Mucosa of rectum (tissue), 2 donors: ENCODE results near the gene OSR1.

Experiments
- H3K27ac ChIP-seq, 2 donors: one replicate each; pipeline ENCODE4 v1.7.0; 2013; ENCODE audit warnings: inconsistent platforms in 2 of 2, low read depth in 2 of 2, low read length in 2 of 2
- H3K27me3 ChIP-seq, 2 donors: one replicate each; pipeline ENCODE4 v1.7.0; 2013; ENCODE audit warnings: low read length in 2 of 2; ENCODE audit not compliant: control insufficient read depth in 2 of 2, insufficient read depth in 2 of 2
- H3K36me3 ChIP-seq, 2 donors: one replicate each; pipeline ENCODE4 v1.7.0; 2013; ENCODE audit warnings: low read length in 2 of 2; ENCODE audit not compliant: control insufficient read depth in 2 of 2, insufficient read depth in 2 of 2
- H3K4me1 ChIP-seq, 2 donors: one replicate each; pipeline ENCODE4 v1.7.0; 2013; ENCODE audit warnings: low read length in 2 of 2, mild to moderate bottlenecking in 1 of 2; ENCODE audit not compliant: control insufficient read depth in 2 of 2, insufficient read depth in 2 of 2
- H3K4me3 ChIP-seq, 2 donors: one replicate each; pipeline ENCODE4 v1.7.0; 2013; ENCODE audit warnings: low read length in 2 of 2
- H3K9ac ChIP-seq, 2 donors: one replicate each; pipeline ENCODE4 v1.7.0; 2013; ENCODE audit warnings: low read length in 2 of 2, low read depth in 1 of 2, mild to moderate bottlenecking in 1 of 2
- H3K9me3 ChIP-seq, 2 donors: one replicate each; pipeline ENCODE4 v1.7.0; 2013; ENCODE audit warnings: low read length in 2 of 2; ENCODE audit not compliant: control insufficient read depth in 2 of 2
- donor health status: healthy.
- donor health status: Normal muscosa, but diverticular disease.

The OSR1 gene

DNA sequence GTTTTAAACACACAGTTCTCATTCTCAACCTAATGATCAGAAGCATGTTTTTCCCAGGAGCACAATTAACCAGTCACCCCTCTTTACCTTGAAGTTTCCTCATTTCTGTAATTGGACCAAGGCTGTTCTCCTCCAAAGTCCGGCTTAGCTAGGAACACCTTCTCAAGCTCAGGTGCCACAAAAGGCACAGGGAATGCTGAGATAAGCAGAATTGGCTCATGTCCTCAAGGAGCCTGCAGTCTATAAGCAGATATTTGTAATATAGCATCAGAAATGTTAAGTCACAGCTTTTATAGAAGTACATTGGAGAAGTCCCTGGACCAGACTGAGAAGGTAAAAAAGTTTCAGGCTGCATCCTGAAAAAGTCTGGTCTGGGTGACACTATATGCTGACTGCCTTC lies 20.7 kb downstream of the OSR1 start:
- H3K27ac ChIP-seq: no peak overlapping the region
- no peaks in the 10 kb centered on the region for H3K4me1 ChIP-seq
- H3K9ac ChIP-seq: no peak overlapping the region
- no peaks in the 10 kb centered on the region for H3K27me3 ChIP-seq
- no peaks in the 10 kb centered on the region for H3K9me3 ChIP-seq
- no peaks in the 10 kb centered on the region for H3K36me3 ChIP-seq
- H3K4me3 ChIP-seq: no peak overlapping the region

DNA sequence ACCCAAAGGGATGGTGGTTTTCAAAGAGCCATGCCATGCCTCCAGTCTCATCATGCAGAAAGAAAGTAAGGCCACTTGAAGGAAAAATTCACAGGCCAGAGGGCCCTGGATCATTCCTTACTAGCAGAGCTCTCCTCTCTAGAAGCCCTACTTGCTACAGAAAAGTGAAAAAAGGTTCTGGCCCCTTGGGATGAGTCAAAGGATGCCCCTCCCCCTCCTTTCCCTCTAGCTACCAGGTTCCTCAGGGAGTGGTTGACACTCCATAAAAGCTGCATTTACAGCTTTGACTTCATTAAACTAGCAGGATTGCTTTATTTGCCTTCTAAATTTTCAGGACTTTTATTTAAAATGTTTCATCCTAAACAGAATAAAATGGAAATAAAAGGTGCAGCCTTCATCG lies 21.2 kb downstream of the OSR1 start:
- H3K36me3 ChIP-seq: no peaks in the 10 kb centered on the region
- no peak overlapping the region for H3K27ac ChIP-seq
- H3K9me3 ChIP-seq: no peaks in the 10 kb centered on the region
- no peak overlapping the region for H3K4me3 ChIP-seq
- no peaks in the 10 kb centered on the region for H3K27me3 ChIP-seq
- no peak overlapping the region for H3K9ac ChIP-seq
- H3K4me1 ChIP-seq: no peaks in the 10 kb centered on the region

DNA sequence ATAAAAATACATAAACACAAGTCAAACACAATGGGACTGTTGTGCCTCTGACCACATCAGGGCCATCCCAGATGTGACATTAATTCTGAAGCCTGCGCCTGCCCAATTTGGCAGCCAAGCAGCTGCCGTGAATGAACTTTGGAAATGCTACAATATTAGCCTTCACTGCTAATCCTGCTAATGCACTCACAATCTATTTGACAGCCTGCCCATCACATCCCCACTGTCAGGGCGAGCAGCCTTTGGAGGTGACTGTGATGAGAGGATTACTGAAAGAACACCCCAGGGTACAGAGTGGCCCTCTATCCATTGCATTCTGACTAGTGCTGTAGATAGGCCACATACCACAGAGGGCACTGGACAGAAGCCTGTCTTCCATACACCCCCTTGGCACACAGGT lies 21.6 kb downstream of the OSR1 start:
- Histone ChIP-seq H3K36me3 (no peaks in the 10 kb centered on the region), H3K27me3 (no peaks in the 10 kb centered on the region), H3K4me3 (no peak overlapping the region), H3K9me3 (no peaks in the 10 kb centered on the region), H3K9ac (no peak overlapping the region), H3K27ac (no peak overlapping the region), H3K4me1 (no peaks in the 10 kb centered on the region)

DNA sequence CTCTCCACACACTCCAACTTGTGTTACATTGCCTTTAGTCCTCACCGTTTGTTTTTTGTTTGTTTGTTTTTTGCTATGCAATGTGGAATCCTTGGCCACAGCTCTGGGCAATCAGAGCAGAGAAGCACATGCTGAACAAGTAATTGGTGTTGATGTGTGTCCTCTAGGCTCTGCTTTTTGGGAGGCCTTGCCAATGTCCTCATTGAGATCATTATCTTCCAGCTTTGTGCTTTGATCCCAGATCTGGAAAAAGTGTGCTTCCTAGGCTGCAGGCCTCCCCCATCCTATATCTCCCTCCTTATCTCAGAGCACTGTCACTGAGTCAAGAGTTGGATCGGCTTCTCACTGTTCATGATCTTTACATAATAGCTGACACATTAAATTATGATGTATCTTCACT lies 25.9 kb downstream of the OSR1 start:
- no peak overlapping the region for H3K4me3 ChIP-seq
- H3K36me3 ChIP-seq: no peaks in the 10 kb centered on the region
- no peaks in the 10 kb centered on the region for H3K9me3 ChIP-seq
- H3K27ac ChIP-seq: no peak overlapping the region
- no peaks in the 10 kb centered on the region for H3K4me1 ChIP-seq
- H3K27me3 ChIP-seq: no peaks in the 10 kb centered on the region
- H3K9ac ChIP-seq: no peak overlapping the region

DNA sequence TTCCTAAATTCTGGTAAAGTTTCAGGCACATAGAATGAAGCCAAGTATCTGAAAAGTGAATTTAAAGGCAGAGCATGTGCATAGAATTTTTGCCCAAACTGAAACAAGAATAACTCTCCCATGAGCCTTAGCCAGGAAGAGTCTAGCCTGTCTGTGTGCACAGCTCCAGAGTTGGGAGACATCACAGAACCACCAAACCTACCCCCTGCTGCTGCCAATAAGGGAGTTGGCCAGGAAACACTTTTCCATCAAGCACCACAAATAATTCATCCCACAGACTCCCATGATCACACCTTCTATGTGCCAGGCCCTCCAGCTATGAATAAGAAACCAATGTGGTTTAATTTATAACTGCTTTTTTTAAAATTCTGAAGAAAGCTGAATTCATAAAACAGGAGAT lies 27.0 kb downstream of the OSR1 start:
- no peaks in the 10 kb centered on the region for H3K36me3 ChIP-seq
- H3K4me3 ChIP-seq: no peak overlapping the region
- H3K9me3 ChIP-seq: no peaks in the 10 kb centered on the region
- no peaks in the 10 kb centered on the region for H3K4me1 ChIP-seq
- no peak overlapping the region for H3K27ac ChIP-seq
- H3K27me3 ChIP-seq: no peaks in the 10 kb centered on the region
- H3K9ac ChIP-seq: no peak overlapping the region

DNA sequence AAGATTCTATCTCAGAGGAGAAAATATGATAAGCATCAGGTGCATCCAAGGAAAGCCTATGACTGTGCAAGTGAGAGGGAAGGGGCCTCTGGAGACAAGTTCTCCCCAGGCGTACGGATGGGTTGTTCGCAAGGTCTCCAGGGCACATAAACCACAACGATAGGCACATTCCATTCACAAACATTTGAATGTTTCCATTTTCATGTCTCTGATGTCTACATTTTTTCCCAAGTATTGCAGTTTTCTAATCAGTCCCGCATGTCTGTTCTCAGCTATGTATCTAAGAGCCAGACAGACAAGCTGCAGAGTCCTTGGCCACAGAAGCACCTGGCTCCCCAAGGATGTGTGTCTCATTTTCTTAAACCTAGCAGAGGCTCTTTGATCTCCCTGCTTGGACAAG lies 28.0 kb downstream of the OSR1 start:
- Histone ChIP-seq H3K27me3 (no peaks in the 10 kb centered on the region), H3K27ac (no peak overlapping the region), H3K4me3 (no peak overlapping the region), H3K4me1 (no peaks in the 10 kb centered on the region), H3K9ac (no peak overlapping the region), H3K36me3 (no peaks in the 10 kb centered on the region), H3K9me3 (no peaks in the 10 kb centered on the region)

DNA sequence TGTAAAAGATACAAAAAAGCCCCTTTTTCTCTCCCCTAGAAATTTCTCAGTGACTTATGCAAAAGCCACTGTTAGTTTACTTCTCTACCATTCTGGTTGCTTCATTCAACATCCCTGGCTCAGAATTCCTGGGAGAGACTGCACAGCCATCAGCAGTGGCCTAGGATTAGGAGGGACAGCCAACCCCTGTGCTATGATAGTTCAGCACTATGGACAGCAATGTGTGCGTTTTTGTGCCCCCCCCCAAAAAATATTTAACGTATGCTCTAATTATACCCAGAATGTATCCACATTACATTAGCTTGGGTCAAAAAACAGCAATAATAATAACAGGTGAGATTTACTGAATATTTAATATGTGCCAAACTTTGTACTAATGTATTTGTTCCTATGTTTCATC lies 29.0 kb downstream of the OSR1 start:
- H3K36me3 ChIP-seq: no peaks in the 10 kb centered on the region
- no peak overlapping the region for H3K4me3 ChIP-seq
- no peaks in the 10 kb centered on the region for H3K4me1 ChIP-seq
- H3K27ac ChIP-seq: no peak overlapping the region
- H3K9ac ChIP-seq: no peak overlapping the region
- no peaks in the 10 kb centered on the region for H3K9me3 ChIP-seq
- H3K27me3 ChIP-seq: no peaks in the 10 kb centered on the region

DNA sequence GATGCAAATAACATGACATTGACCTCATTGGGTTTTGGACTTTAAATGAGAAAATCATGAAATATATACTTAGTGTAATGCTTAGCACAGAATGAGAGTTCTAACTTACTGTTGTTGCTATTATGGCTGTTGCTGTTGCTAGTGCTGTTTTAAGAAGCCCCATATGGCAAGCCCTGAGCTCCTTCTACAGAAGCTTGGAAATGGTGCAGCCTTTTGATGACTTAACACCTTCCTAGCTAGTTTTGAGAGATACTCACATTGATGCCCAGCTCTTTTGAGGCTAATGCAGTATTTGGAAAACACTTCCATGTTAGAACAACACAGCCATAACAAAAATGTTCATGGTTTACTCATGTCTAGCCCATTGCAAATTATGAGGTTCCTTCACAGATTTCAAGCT lies 30.9 kb downstream of the OSR1 start:
- H3K27me3 ChIP-seq: no peaks in the 10 kb centered on the region
- no peaks in the 10 kb centered on the region for H3K9me3 ChIP-seq
- H3K4me1 ChIP-seq: no peaks in the 10 kb centered on the region
- H3K9ac ChIP-seq: no peak overlapping the region
- no peaks in the 10 kb centered on the region for H3K36me3 ChIP-seq
- no peak overlapping the region for H3K27ac ChIP-seq
- no peak overlapping the region for H3K4me3 ChIP-seq

DNA sequence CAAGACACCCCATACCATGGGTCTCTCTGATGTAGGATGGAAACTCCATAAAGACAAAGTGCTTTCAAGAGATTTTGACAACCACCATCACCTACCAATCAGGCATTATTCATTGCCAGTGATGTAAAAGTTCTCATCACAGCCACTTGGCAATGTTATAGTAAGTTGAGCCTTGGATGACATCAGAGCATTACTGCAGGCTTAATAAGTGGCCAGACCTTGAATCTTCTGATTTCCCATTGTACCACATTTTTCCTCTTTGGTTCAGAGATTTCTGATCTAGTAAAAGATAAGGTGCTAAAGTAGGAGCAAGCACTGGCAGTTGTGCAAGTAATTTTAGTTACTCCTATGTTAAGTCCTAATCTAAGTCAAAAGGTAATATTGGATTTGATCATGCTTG lies 36.5 kb downstream of the OSR1 start:
- Histone ChIP-seq H3K27me3 (no peaks in the 10 kb centered on the region), H3K9me3 (no peaks in the 10 kb centered on the region), H3K27ac (no peak overlapping the region), H3K4me3 (no peak overlapping the region), H3K9ac (no peak overlapping the region), H3K4me1 (no peaks in the 10 kb centered on the region), H3K36me3 (no peaks in the 10 kb centered on the region)

DNA sequence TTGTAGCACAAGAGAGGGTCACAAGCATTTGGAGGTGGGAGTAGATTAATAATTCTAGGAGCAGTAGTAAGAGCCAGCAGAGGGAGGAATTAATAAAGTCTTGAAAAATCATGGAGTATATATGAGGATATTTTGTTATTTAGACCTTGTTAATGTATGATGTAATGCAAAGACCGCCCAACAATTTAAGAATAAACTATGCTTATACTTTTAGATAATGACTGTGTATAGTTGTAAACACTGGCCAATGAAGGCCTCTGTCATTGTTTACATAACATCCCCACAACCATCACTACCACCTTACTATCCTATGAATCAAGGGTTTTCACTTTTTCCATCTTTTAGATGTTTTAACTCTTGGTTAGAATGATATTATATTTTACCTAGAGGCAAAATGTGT lies 37.6 kb downstream of the OSR1 start:
- H3K27me3 ChIP-seq: no peaks in the 10 kb centered on the region
- H3K4me1 ChIP-seq: no peaks in the 10 kb centered on the region
- no peak overlapping the region for H3K9ac ChIP-seq

DNA sequence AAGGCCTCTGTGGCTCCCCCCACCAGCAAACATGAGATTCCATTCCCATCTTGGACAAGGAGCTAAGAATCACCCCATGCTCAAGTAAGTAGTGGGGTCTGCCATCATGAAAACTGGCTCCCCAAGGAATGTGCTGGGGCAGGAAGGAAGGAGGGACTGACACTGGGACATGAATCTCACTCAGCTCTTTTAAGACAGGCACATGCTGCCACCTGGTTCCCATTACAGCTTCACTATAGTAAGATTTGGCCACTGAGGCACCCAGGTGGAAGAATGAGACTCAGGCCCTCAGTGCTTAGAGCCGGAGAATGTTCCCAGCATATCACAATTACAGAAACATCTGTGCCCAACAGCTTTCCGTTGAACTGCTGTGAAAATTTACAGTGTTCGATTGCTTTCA lies 38.7 kb downstream of the OSR1 start:
- H3K4me1 ChIP-seq: no peaks in the 10 kb centered on the region
- H3K9ac ChIP-seq: no peak overlapping the region
- no peaks in the 10 kb centered on the region for H3K9me3 ChIP-seq
- H3K36me3 ChIP-seq: no peaks in the 10 kb centered on the region
- no peaks in the 10 kb centered on the region for H3K27me3 ChIP-seq
- H3K4me3 ChIP-seq: no peak overlapping the region
- no peak overlapping the region for H3K27ac ChIP-seq

More for the DNA sequence above, 37.6 kb downstream of the OSR1 start:
- Histone ChIP-seq H3K36me3 (no peaks in the 10 kb centered on the region), H3K27ac (no peak overlapping the region), H3K9me3 (no peaks in the 10 kb centered on the region), H3K4me3 (no peak overlapping the region)
